ENCODE data around the gene KLHL36. TPM values are rescaled to one million over a fixed set of nuclear protein-coding genes. Genes with fewer than 3 reads are reported as not detected.

Gene KLHL36
- total and polyA plus RNA-seq, 10 donors = 17.8 to 93.6 (median 66.9) TPM

DNA sequence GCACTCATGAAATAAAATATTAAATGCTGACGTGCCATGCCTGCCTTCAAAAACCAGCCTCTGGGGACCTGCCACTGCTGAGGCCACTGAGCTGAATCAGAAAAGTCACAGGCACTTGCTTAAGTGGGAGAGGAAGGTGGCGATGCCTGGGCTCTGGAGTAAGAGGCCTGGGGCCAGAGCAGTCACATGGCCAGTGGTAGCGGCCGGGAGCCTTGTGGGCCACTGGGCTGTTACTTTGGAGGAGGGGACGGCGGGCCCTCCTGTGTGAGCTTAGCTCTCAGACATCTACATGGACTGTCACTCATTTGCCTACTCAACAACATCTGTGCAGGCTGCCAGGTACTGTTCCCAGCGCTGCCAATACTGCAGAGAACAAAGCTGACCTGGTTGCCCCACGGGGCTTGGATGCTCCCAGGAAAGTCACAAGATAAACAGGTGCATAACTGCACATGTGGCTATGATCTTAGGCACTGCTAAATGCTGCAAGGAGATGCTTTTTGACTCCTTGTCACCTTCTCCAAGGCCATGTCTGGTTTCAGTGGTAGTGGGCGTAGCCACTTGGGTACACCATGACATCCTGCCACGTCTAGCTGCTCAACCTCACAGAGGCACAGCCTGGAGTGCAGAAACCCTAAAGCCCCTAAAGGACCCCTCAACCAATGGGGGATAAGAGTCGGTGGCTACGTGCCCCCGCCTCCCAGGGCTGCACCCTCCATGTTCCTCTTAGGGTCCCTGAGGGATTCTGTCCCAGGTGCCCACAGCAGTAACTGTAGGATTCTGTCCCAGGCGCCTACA, 42.0 kb upstream of the KLHL36 start:
- H3K27me3 ChIP-seq (replicated peaks in 1 of 7) = no peaks in the 10 kb centered on the region
- H3K4me3 ChIP-seq = peak overlapping the region in 1 of 8 donors; percentile 52
- peak in 2 of 3 donors; percentile 40 to 43 for TF ChIP-seq POLR2AphosphoS5 (IDR thresholded peaks at IDR 0.05)
- no peak for TF ChIP-seq POLR2A (IDR thresholded peaks at IDR 0.05)
- no peak for DNase-seq
- intact Hi-C loops (cut with DNase I; ENCODE audit: low total_unique reads) = no loop called here
- peaks cover 85 to 100% (median 99%) of the 10 kb centered on the region in 6 donors for H3K4me1 ChIP-seq
- peaks cover 0 to 12% (median 3%) of the 10 kb centered on the region in 8 donors for H3K9me3 ChIP-seq
- H3K27ac ChIP-seq = peak overlapping the region; percentile 49 to 95 (median 89)
- peaks cover 0 to 54% (median 3%) of the 10 kb centered on the region in 6 donors for H3K36me3 ChIP-seq
- 61 to 78% (median 71%) methylated on average over 11 to 14 of the region's 14 CpGs for WGBS, 5 donors

DNA sequence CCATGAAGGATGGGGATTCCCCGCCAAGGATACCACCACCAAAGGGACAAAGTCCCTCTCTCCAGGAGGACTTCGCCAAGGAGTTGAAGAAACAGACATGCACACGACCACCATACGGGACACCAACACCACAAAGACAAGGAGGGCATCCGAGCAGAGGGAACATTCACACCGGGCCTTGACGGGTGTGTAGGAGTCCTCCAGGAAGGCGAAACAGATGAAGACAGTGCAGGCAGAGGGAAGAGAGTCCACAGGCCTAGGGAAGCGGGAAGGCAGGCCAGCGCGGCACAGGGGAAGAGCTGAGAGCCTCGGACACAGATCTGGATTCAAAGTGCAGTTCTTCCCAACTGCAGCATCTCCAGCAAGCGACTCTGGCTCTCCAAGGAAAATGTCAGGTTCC, 41.2 kb upstream of the KLHL36 start:
- Histone ChIP-seq H3K4me3 (peak overlapping the region in 1 of 8 donors; percentile 52), H3K27ac (peak overlapping the region; percentile 77 to 95 (median 89)), H3K9me3 (peaks cover 0 to 12% (median 3%) of the 10 kb centered on the region in 8 donors), H3K27me3 (replicated peaks in 1 of 7) (no peaks in the 10 kb centered on the region), H3K4me1 (peaks cover 85 to 100% (median 99%) of the 10 kb centered on the region in 6 donors), H3K36me3 (peaks cover 0 to 62% (median 3%) of the 10 kb centered on the region in 6 donors)
- intact Hi-C loops (cut with DNase I; ENCODE audit: low total_unique reads) = no loop called here
- DNase-seq = peak; percentile 47
- WGBS, 5 donors = 90 to 95% (median 95%) methylated on average over 13 of the region's 13 CpGs
- TF ChIP-seq, protein P1, sequence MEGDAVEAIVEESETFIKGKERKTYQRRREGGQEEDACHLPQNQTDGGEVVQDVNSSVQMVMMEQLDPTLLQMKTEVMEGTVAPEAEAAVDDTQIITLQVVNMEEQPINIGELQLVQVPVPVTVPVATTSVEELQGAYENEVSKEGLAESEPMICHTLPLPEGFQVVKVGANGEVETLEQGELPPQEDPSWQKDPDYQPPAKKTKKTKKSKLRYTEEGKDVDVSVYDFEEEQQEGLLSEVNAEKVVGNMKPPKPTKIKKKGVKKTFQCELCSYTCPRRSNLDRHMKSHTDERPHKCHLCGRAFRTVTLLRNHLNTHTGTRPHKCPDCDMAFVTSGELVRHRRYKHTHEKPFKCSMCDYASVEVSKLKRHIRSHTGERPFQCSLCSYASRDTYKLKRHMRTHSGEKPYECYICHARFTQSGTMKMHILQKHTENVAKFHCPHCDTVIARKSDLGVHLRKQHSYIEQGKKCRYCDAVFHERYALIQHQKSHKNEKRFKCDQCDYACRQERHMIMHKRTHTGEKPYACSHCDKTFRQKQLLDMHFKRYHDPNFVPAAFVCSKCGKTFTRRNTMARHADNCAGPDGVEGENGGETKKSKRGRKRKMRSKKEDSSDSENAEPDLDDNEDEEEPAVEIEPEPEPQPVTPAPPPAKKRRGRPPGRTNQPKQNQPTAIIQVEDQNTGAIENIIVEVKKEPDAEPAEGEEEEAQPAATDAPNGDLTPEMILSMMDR (IDR thresholded peaks at IDR 0.05 in 8 of 11, conservative IDR thresholded peaks at IDR 0.05 in 3 of 11) = no peak
- TF ChIP-seq POLR2A (IDR thresholded peaks at IDR 0.05) (no peak), POLR2AphosphoS5 (IDR thresholded peaks at IDR 0.05) (no peak)

DNA sequence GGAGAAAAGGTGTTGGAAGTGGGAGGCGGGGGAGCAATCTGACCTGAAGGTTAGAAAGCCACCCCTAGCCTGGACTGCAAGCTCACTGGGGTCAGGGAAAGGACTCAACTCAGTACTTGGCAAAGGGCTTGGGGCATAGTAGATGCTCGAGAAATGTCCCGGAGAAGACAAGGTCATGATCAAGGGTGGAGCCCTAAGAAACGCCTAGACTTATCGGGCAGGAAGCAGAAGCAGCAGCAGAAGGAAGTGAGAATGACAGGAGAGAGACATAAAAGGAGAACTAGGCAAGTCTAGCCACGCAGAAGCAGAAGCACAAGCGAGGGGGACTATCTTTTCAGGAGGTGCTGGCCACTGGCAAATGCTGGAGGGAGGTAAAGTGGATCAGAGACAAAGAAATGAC, 40.6 kb upstream of the KLHL36 start:
- Histone ChIP-seq H3K36me3 (peaks cover 0 to 68% (median 3%) of the 10 kb centered on the region in 6 donors), H3K4me1 (peaks cover 84 to 100% (median 99%) of the 10 kb centered on the region in 6 donors), H3K4me3 (peak overlapping the region in 1 of 8 donors; percentile 52), H3K9me3 (peaks cover 0 to 12% (median 3%) of the 10 kb centered on the region in 8 donors), H3K27ac (peak overlapping the region; percentile 77 to 95 (median 89)), H3K27me3 (replicated peaks in 1 of 7) (no peaks in the 10 kb centered on the region)
- TF ChIP-seq, protein P1 (IDR thresholded peaks at IDR 0.05 in 8 of 11, conservative IDR thresholded peaks at IDR 0.05 in 3 of 11) = no peak
- TF ChIP-seq POLR2A (IDR thresholded peaks at IDR 0.05) (peak in 1 of 3 donors; percentile 68), POLR2AphosphoS5 (IDR thresholded peaks at IDR 0.05) (peak in 2 of 3 donors; percentile 22 to 91)
- intact Hi-C loops (cut with DNase I; ENCODE audit: low total_unique reads) = no loop called here
- 20 to 35% (median 21%) methylated on average over 7 of the region's 7 CpGs for WGBS, 5 donors
- DNase-seq = no peak

DNA sequence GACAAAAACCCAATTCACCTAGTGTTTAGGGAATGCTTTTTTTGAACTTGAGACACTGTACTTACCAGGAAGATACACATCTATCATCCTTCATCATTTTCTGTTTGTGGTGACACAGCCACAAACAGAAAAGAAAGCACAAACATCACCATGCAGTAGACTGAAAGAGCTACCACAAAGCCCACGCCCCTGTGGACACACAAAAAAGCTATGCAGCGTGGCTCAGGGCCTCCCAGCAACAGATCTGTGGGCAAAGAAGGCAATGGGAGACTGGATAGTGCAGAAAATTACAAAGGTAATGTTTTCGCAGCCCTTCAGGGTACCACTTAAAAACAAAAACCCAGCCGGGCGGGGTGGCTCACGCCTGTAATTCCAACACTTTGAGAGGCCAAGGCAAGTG, 40.0 kb upstream of the KLHL36 start:
- Histone ChIP-seq H3K4me3 (peak overlapping the region in 1 of 8 donors; percentile 52), H3K36me3 (peaks cover 0 to 74% (median 4%) of the 10 kb centered on the region in 6 donors), H3K4me1 (peaks cover 78 to 100% (median 97%) of the 10 kb centered on the region in 6 donors), H3K27me3 (replicated peaks in 1 of 7) (no peaks in the 10 kb centered on the region), H3K27ac (peak overlapping the region; percentile 77 to 95 (median 89)), H3K9me3 (peaks cover 0 to 12% (median 3%) of the 10 kb centered on the region in 8 donors)
- TF ChIP-seq POLR2A (IDR thresholded peaks at IDR 0.05) (no peak), POLR2AphosphoS5 (IDR thresholded peaks at IDR 0.05) (no peak)
- TF ChIP-seq, protein P1 (IDR thresholded peaks at IDR 0.05 in 8 of 11, conservative IDR thresholded peaks at IDR 0.05 in 3 of 11) = no peak
- intact Hi-C loops (cut with DNase I; ENCODE audit: low total_unique reads) = no loop called here
- peak; percentile 72 for DNase-seq
- WGBS, 5 donors = 47 to 57% (median 49%) methylated on average over 6 of the region's 6 CpGs

Data from spleen (tissue), 11 donors.